HG02885 (cell line): ENCODE measurements around the gene TYMP.

Experiments
- ATAC-seq: cut with Tn5 transposase; IDR thresholded peaks from one replicate; pipeline ENCODE4 v1.9.1; 2021; ENCODE audit warnings: mild to moderate bottlenecking; ENCODE audit not compliant: unreplicated experiment, poor library complexity

The TYMP gene

GRCh38 chr22:50507421-50507990 is 22.3 kb downstream of the TYMP start, which contains the start of gene LMF2:
Gene LMF2, minus strand, starts transcription at chr22:50507702. Its CDS starts 27 bp downstream, at chr22:50507675.
- peak; percentile 71 for ATAC-seq

DNA sequence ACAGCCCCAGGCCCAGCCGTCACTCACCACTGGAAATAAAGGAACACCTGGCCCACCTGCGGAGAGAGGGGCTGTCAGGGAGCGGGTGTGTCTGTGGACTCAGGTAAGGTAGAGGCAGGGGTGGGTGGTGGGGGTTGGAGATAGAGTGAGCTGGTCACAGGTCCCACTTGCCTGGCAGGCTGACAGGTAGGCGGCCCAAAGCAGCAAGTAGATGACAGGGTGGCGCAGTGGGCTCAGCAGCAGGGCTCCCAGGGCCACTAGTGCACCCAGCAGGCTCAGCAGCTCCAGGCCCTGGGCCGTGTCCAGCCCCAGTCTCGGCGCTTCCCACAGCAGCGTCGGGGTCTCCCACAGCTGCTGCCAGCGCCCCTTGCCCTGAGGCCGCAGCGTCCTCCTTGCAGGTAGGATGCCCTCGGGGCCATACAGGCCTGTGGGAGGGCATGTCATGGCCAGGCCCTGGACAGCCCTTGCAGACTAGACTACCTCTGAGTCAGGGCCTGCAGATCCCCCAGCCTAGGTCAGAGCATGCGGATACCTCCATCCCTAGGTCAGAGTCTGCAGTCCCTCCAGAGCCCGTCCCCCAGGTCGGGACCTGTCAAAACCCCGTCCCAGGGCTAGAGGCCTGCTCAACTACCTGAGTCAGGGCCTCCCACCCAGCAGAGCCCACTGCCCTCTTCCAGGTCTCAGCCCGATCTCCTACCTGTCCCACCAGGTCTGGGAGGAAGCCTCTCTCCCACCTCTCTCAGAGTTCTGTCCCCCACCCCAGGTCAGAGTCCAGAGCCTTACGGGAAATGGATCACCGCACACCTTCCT is 23.0 kb downstream of the TYMP start:
- ATAC-seq = peak; percentile 1

DNA sequence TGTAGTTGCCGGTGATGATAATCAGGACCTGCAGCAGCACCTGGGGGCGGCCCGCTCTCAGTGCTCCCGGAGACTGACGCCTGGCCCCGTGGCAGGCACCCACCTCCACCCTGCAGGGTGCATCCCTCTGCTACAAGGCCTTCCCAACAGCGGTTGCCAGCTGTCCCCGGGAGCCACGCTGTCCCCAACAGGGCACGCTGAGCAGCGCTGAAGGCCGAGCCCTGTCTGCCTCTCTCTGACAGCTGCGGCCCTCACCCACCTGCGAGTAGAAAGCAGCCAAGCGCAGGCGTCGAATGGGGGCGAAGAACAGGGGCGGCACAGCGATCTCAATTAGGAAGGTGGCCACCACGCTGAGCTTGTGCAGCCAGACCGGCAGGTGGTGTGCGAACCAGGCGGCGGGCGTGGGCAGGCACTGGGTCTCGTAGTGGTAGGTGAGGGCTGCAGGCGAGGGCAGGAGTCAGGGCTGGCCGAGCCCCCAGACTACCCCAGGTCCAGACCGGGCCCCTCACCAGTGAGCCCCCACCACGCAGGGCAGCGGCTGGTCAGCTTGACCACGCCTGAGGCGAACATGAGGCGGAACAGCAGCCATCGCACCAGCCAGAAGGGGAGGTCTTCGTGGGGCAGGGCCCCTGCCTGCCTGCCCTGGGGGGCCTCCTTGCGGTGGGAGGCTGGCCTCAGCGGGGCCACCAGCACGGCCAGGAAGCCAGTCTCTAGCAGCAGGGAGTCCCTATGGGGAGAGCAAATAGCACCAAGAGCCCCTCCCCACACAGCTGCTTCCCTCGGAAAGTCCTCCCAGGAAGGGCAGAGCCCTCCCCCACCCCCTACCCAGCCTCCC is 23.8 kb downstream of the TYMP start:
- ATAC-seq = no peak

GRCh38 chr22:50505276-50505775 is 24.5 kb downstream of the TYMP start:
- ATAC-seq = no peak

GRCh38 chr22:50504369-50505211 is 25.2 kb downstream of the TYMP start:
- ATAC-seq = no peak

DNA sequence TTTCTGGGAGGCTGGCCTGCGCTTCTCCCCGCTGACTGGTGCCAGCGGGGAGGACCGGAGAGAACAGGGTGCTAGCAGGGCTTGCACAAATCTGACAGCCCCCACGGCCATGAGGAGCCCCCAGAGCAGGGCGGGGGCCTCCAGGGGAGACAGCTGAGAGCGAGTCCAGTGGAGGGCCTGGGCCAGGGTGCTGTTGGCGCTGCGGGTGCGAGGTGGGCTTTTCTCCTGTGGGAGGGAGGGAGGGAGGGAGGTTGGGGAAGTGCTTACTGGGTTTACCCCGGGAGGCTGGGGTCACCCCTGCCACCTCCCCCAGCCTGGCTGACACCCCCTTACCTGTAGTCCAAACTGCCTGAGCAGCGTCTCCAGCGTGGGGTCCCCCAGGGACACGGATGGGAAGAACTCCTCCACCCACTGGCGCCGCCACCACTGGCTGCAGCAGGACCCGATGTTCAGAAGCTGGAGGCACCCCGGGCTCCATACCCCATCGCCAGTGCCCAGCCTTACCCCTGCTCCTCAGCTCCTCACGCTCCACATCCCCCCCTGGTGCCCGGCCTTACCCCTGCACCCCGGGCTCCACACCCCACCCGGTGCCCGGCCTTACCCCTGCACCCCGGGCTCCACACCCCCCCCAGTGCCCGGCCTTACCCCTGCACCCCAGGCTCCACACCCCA is 26.2 kb downstream of the TYMP start:
- no peak for ATAC-seq

- ATAC-seq = no peak
Measured at GRCh38 chr22:50502628-50503474, 27.0 kb downstream of the TYMP start.

DNA sequence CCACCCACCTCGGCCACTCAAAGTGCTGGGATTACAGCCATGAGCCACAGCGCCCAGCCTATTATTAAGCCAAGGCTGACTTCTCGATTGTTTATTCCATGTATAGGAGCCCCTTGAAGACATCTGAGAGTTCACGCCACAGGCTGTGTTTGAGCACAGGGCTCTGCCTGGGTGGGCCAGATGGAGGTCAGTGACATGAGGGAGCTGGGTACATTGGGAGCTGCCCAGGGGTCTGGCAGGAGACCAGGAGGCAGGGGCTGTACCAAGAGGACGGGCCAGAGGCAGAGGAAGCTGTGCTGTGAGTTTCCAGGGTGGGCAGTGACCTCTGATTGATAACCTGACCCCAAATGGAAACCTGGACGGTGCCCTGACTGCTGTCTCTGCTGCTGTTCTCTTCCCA is 27.7 kb downstream of the TYMP start:
- ATAC-seq = no peak

DNA sequence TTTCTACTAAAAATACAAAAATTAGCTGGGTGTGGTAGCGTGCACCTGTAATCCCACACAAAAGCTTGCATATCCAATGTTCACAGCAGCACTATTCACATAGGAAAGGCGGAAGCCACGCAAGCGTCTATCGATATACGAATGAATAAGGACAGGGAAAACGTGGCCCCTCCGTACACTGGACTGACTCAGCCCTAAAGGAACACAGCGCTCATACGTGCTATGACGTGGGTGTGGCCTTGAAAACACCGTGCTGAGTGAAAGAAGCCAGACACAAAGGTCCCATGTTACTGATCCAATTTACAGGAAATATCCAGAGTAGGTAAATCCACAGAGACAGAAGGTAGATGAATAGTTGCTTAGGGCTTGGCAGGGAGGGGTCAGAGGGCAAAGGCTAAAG is 29.4 kb downstream of the TYMP start:
- ATAC-seq = no peak

DNA sequence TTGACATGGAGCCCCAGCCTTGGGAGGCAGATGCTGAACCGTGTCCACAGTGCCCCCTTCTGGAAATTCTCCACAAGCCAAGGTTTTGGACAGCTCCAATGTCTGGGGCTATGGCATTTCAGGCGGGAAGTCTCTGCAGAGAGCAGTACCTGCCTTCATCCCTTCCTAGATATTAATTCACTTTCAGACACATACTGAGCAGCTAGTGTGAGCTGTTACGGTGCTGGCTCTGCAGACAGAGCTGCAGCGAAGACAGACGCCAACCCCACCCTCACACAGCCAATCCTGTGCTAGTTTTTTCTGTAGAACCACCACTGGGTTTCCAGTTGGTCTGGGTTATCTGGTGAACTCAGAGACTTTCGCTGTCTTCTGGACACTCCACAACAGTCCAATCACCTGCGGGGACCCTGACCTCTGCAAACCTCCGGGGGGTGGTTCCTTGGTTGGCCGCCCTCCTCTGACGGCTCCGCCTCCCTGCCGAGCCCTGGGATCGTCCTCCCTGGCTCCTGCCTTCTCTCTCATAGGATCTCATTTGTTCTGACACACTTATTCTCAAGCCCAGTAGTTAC is 31.4 kb downstream of the TYMP start:
- ATAC-seq = no peak

- no peak for ATAC-seq
Measured at GRCh38 chr22:50497093-50497492, 32.7 kb downstream of the TYMP start.

- ATAC-seq = no peak
Measured at GRCh38 chr22:50490531-50491308, 39.1 kb downstream of the TYMP start.

DNA sequence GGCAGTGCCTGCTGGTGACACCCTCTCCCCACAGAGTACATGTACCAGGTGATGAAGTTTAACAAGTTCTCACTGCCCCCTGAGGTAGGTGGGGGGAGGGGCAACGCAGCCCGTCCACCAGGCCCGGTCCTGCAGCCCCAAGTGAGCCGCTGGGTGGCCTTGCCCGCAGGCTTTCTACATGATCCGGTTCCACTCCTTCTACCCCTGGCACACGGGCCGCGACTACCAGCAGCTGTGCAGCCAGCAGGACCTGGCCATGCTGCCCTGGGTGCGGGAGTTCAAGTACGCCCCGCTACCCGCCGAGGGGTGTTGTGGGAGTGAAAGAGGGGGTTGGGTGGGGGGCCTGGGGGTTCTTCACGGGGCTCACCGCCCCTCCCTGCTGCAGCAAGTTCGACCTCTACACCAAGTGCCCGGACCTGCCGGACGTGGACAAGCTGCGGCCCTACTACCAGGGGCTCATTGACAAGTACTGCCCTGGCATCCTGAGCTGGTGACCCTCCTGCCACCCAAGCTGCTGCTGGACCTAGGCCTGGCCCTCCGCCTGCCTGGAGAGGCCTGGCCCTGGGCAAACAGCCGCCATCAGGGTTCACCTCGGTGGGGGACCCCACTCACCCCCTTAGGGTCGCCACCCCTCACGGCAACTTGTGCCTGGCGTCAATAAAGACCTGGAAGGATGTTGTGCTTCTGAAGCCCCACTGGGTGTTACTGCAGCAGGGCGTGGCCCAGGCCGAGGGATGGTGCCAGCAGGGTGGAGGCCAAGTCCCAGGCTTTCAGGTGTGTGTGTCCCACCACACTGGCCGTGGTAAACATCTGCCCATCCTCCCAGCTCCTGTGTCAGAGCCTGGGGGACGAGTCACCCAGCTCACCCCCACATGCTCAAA is 40.2 kb downstream of the TYMP start:
- ATAC-seq = no peak

DNA sequence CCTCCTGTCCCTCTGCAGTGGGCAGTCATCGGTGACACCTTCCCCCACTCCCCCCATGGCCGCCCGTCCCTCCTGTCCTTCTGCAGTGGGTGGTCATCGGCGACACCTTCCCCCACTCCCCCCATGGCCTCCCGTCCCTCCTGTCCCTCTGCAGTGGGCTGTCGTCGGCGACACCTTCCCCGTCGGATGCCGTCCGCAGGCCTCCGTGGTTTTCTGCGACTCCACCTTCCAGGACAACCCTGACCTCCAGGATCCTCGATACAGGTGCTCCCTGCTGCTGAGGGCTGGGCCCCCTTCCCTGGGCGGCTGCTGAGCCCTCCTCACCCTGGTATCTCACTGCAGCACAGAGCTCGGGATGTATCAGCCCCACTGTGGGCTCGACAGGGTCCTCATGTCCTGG is 40.9 kb downstream of the TYMP start:
- ATAC-seq = no peak

GRCh38 chr22:50488006-50488677 is 41.7 kb downstream of the TYMP start:
- ATAC-seq = no peak
